22Rv1 (cell line): ENCODE results near the gene DIAPH2.

Experiments used
- CTCF ChIP-seq: fragments of 450-650 bp; IDR thresholded peaks from 2 replicates; pipeline ENCODE4 v1.5.1; 2017; ENCODE audit warnings: mild to moderate bottlenecking
- ZFX ChIP-seq: fragments of 450-650 bp; IDR thresholded peaks from 2 replicates; pipeline ENCODE4 v1.6.1; 2017; ENCODE audit warnings: antibody characterized with exemption, borderline replicate concordance

GRCh38 chrX:97132664-97133415 is 448.2 kb downstream of the DIAPH2 start:
- TF ChIP-seq CTCF (no peak), ZFX (no peak)
